Nucleus accumbens (tissue), 56 donors: Measurements from ENCODE around the gene ATP6V1F.
A peak's percentile ranks its signal among the peaks of the same experiment; 100 is the strongest.

Source experiments
- DNase-seq, 56 donors: peaks; one replicate each; lab custom pipeline; 2025; lab: John Stamatoyannopoulos, UW

The ATP6V1F gene

GRCh38 chr7:128893251-128894100 lies 30.8 kb downstream of the ATP6V1F start:
- no peak for DNase-seq

DNA sequence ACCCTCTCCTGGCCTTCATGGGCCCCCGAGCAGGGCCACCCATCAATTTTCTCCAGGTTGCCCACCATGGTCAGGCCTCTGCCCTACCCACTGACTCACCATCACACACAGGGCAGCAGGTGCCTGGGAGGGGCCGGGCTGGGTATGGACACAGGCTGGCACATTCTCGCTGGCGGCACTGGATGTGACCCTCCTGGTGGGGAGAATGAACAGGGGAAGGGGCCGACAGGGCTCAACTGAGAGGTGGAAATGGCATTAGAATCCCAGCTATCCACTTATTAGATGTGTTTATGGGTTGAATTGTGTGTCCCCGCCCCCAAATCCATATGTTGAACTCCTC lies 31.4 kb downstream of the ATP6V1F start:
- no peak for DNase-seq

GRCh38 chr7:128895320-128895719 lies 32.7 kb downstream of the ATP6V1F start:
- DNase-seq, result no peak

DNA sequence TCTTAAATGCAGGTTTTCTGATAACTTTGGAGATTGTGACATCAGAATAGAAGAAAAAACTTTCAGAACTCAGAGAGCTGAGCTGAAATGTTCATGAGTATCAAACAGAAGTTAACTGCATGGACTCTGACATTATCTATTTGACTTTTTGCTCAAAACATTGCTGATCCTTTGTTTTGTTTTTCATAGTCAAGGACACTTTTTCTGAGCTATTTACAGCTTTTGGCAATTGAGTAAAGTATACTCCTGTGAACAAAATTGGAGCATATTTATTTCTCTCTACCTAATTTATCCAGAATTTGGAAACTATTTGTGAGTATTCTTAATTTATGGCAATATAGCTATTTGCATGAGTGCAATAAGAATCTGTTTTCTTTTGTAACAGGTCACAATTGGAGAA lies 36.7 kb downstream of the ATP6V1F start:
- no peak for DNase-seq

GRCh38 chr7:128900237-128900636 lies 37.6 kb downstream of the ATP6V1F start:
- no peak for DNase-seq

GRCh38 chr7:128902761-128903585 lies 40.3 kb downstream of the ATP6V1F start:
- DNase-seq, result no peak

DNA sequence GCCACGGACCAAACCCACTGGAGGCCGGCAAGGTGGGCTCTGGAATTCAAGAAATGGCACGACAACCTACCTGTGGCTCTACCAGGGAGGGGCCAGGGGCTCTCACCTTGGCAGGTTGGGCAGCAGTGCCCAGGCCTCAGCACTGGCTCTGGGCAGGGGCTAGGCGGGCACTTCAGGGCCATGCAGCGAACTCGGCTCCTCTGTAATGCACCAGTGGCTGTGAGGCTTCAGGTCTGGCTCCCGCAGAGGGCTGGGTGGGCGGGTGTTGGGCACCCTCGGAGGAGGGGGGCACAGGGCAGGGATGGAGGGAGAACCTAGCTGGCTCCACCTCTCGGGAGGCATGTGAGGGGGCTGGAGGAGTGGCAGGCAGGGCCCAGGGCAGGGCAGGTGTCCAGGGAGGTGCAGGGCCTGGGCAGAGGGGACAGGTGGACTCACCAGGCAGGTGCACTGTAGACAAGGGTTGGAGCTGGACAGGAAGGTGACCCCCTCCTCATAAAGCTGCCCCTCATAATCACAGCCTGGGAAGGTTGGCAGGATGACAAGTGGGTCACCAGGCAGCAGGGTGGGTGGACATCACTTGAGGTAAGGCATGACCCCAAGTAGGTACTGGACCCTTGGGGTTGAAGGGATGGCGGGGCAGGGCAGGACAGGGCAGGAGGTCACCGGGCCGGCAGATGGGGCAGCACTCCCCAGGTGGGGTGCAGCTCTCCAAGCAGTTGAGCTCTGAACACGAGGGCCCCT lies 41.1 kb downstream of the ATP6V1F start:
- no peak for DNase-seq

- DNase-seq, result peak in 1 of 56 donors; percentile 11
Observed at GRCh38 chr7:128904381-128905197, 41.9 kb downstream of the ATP6V1F start.

DNA sequence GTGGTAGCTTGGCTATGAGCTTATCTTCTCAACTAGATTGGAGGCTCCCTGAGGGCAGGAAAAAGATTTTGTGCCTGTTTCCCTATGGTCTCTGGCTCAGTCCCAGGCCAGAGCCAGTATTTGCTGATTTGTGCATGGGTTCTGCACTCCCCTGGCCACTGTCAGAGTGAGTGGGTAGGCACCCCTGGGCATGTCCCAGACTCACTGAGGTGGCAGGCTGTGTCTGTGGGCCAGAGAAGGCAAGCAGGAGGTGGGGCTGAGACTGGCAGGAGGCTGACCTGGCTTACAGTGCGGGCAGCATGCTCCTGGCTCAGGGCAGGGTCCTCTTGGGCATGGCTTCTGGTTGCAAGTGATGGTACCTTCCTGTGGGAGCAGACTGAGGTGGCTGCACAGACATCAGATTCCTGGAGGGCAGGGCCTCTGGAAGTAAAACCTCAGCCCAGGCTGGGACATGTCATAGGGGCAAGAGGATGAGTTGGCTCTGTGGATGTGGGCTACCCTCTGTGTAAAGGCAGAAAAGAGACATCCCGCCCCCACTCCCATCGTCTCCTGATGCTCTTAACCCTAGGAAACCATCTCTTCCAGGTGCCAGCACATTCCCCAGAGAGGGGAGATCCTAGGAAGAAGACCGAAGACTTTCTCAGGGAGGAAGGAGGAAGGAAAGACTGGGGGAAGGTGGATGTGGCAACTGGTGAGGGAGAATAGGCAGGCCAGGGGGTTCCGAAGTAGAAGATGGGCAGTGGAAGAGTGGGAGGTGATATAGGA lies 43.5 kb downstream of the ATP6V1F start:
- DNase-seq, result no peak

DNA sequence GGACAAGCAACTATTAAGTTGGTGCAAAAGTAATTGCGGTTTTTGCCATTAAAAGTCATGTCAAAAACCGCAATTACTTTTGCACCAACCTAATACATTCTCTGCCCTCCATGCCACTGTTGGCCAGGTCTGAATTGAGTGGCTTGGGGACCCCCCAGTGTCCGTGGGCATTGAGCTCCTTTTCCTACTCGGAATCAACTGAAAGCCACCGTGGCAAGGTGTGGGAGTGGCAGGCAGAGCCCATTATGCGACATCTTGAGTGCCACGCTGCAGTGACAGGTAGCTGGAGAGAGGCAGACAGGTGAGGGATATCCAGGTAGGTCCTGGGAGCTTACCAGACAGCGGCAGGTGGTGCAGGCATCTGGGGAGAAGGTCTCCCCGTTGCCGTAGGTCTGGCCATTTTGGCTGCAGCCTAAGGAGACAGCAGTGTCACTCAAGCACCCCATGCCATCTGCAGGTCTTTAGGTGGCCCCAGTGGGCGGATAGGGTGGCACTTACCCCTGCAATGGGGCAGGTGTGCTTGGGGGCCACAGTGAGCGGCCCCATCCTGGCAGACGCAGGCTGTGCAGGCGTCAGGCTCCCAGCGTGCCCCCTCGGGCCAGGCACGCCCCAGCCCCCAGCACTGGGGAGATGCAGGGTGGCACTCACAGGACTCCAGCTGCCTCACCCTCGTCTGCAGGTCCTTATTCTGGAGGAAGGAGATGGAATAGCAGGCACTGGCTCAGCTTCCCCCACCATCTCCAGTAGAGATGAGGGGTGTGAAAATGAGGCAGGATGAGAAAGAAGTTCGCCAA lies 44.3 kb downstream of the ATP6V1F start:
- DNase-seq, result no peak

DNA sequence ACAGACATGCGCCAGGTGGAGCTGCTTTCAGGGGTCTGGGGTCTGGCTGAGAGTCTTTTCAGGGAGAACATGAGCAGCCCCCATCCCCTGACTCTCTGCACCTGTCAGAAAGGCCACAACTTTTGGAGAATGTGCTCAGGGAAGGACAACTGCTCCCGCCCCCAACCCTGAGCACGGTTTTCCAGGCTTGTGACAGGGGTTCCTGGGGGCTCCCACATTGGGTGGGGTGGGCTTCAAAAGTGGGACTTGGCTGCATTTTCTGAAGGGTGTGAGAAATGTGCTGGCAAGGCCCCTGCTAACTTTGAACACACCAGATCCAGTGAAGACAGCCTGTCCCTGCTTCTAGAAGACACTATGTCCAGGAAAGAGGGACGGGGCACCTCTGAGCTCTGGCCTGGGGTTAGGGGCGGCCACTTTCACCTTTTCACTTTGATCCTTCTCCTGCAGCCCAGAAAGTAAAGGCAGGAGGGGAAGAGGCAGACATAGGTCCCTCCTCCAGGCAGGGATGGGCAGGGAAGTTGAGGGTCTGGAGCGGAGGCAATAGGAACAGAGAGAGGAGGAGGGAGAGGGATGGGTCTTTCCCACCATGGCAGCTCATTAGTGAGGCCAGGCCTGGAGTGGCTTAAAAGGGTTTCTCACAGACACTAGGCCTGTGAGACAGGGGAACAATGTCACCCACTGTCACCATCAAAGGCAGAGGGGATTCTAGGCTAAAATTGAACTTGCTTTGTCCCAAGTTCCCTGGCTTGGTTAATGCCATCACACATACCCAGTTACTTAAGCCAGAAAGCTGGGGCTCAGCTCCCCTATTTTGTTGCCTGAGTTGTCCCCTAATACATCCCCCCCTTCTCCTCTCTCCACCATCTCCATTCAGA lies 46.3 kb downstream of the ATP6V1F start:
- no peak for DNase-seq

DNA sequence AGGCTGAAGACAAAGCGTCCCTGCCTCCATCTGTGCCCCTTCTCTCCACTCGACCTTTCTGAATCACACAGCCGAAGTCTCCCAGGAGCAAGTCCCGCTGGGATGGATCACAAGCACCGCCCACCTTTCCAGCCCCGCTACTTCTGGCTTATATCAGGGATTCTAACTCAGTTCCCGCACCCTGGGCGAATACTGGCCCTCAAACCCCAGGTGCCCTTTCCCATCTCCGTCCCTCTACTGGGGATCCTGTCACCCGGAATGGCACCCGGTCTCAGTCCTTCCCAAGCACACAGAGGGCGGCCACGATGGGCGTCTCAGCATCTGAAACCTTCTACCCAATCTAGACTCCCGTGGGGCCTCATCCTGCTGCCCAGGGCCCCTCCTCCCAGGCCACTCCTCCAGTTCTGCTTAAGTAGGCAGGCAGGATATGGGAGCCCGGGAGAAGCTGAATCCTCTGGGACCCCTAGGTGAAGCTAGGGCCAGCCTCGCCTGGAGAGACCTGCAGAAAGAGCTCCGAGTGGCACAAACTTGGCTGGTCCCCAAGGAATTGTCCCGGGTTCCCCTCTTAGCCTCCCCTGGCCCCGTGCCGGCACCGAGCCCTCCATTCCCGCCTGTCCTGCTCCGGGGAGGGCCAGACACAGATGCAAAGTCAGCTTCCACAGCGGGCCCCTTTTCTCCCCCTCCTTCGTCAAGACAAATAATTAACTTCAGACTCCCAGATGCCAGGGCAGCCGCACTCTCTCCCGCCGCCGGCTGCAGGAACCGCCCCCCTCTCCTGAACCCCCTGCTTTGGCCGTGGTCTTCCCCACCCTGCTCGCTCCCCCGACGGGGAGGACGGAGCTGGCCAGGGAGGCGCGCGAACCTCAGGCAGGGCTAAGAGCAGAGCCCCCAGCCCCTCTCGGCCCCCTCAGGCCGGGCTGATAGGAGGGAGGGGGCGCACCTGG lies 47.2 kb downstream of the ATP6V1F start:
- no peak for DNase-seq

GRCh38 chr7:128910569-128910945 lies 47.9 kb downstream of the ATP6V1F start, which contains the start of gene KCP:
Gene KCP (minus strand): TSS chr7:128910709. CDS start chr7:128910676, 33 bp downstream.
- DNase-seq, result no peak

- no peak for DNase-seq
Observed at GRCh38 chr7:128911423-128912031, 48.9 kb downstream of the ATP6V1F start.

DNA sequence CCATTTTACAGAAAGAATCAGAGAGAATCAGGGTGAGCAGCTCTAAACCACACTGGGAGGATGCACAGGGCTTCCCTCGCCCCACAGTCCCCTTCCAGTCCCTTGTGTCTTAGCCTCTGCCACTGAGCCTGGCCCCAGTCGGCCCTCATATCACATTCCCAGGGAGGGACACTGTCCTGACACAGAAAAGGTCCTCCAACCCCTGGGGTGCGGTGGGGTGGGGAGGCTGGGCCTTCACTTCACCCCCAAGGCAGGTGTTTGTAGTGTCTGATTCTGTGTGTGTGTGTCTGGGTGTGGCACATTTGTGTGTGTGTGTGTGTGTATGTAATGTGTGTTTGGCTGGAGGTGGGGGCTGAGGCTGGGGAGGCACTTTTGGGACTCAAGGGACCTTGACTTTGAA lies 49.6 kb downstream of the ATP6V1F start:
- no peak for DNase-seq
